Measurements from ENCODE around the gene BRF1.

The BRF1 gene

DNA sequence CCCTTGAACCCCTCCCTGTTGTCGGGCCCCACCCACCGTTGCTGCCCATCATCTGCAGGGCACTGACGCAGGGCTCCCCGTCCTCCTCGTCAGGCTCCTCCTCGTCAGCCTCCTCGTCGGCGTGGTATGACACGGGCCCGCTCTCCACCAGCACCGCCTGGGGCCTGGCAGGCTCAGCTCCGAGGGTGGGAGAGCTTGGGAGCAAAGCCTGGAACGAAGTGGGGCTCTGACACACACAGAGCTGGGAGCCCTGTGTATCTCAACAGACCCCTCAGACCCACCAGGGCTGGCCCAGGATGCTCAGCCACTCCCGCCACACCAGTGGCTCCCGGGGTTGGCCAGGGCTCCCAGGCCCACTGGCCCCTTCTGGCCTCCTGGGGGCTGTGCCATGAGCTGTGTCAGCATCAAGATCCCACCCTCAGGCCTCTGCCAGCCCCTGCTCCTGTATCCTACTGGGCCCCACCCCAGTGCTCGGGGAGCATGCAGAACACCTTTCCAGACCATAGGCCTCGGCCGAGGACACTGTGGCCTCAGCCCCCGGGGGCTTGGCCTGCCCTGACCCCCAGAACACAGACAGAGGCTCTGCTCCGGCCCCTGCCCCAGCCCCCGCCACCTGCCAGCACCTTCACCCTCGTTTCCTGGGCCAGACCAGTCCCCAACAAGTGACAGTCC lies 89.6 kb downstream of the BRF1 start:
- TF ChIP-seq, protein P1, sequence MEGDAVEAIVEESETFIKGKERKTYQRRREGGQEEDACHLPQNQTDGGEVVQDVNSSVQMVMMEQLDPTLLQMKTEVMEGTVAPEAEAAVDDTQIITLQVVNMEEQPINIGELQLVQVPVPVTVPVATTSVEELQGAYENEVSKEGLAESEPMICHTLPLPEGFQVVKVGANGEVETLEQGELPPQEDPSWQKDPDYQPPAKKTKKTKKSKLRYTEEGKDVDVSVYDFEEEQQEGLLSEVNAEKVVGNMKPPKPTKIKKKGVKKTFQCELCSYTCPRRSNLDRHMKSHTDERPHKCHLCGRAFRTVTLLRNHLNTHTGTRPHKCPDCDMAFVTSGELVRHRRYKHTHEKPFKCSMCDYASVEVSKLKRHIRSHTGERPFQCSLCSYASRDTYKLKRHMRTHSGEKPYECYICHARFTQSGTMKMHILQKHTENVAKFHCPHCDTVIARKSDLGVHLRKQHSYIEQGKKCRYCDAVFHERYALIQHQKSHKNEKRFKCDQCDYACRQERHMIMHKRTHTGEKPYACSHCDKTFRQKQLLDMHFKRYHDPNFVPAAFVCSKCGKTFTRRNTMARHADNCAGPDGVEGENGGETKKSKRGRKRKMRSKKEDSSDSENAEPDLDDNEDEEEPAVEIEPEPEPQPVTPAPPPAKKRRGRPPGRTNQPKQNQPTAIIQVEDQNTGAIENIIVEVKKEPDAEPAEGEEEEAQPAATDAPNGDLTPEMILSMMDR (IDR thresholded peaks at IDR 0.05; ENCODE audit: low read depth, low read length, poor library complexity, severe bottlenecking), result no peak
- TF ChIP-seq EZH2phosphoT487 (IDR thresholded peaks at IDR 0.05; ENCODE audit: borderline replicate concordance, low read length), result no peak
- Histone ChIP-seq H4K20me1 (ENCODE audit: control insufficient read depth, insufficient read depth, low read depth, low read length) (no peaks in the 10 kb centered on the region), H3K9me2 (replicated peaks; ENCODE audit: control insufficient read depth, low read length) (no peaks in the 10 kb centered on the region), H3K9me3 (ENCODE audit: control insufficient read depth, insufficient read depth, low read length) (no peaks in the 10 kb centered on the region; the same call in 1 of the 2 replicates), H3K4me2 (ENCODE audit: low read length) (no peak overlapping the region), H3K27ac (ENCODE audit: low read depth, low read length) (no peak overlapping the region), H3K4me1 (ENCODE audit: control insufficient read depth, low read length) (no peaks in the 10 kb centered on the region), H3F3A (ENCODE audit: control insufficient read depth, insufficient read depth) (no peaks in the 10 kb centered on the region; the same call in 1 of the 2 replicates), H3K36me3 (ENCODE audit: control insufficient read depth, low read length) (no peaks in the 10 kb centered on the region), H3K4me3 (ENCODE audit: low read length) (no peak overlapping the region), H3K27me3 (ENCODE audit: control insufficient read depth, low read length) (no peaks in the 10 kb centered on the region), H3K79me2 (ENCODE audit: control insufficient read depth, low read length) (no peaks in the 10 kb centered on the region)

DNA sequence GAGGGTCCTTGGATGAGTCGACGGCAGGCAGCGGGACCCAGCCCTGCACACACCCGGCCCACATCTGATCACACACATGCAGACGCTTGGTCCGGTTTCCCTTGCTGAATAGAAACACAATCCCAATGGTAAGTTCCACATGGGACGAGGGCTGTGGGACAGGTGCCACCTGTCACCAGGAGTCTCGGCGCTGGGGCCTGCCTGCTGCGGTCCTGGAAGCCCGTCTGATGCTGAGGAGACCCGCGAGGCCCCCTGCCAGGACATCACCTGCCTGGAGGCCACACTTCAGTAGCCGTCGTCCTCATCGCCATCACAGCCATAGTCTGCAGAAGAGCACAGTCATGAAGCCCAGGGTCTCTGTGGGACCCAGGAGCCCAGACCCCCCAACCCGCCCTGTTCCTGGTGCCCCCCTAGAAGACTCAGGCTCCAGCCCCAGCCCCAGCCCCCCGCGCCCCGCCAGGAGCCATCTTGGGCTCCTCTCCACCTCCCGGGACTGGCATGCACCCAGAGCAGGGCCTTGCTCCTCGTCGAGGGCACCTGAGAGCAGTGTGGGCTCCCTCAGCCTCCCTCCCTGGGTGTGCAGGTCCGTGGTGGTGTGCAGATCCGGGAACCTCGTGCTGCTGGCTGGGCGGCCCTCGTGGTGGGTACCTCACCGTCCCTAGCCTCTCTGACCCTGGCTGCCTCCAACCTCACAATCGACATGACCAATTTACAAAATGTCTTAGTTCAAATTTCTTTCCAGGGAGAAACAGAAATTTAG lies 90.4 kb downstream of the BRF1 start:
- H3K4me1 ChIP-seq (ENCODE audit: control insufficient read depth, low read length), result no peaks in the 10 kb centered on the region
- H3K4me3 ChIP-seq (ENCODE audit: low read length), result no peak overlapping the region
- H3K9me2 ChIP-seq (replicated peaks; ENCODE audit: control insufficient read depth, low read length), result no peaks in the 10 kb centered on the region
- TF ChIP-seq, protein P1 (IDR thresholded peaks at IDR 0.05; ENCODE audit: low read depth, low read length, poor library complexity, severe bottlenecking), result no peak
- TF ChIP-seq EZH2phosphoT487 (IDR thresholded peaks at IDR 0.05; ENCODE audit: borderline replicate concordance, low read length), result no peak
- H3K27me3 ChIP-seq (ENCODE audit: control insufficient read depth, low read length), result no peaks in the 10 kb centered on the region
- H3F3A ChIP-seq (ENCODE audit: control insufficient read depth, insufficient read depth), result no peaks in the 10 kb centered on the region
- H4K20me1 ChIP-seq (ENCODE audit: control insufficient read depth, insufficient read depth, low read depth, low read length), result no peaks in the 10 kb centered on the region
- H3K79me2 ChIP-seq (ENCODE audit: control insufficient read depth, low read length), result no peaks in the 10 kb centered on the region
- no peak overlapping the region for H3K4me2 ChIP-seq (ENCODE audit: low read length)
- no peaks in the 10 kb centered on the region for H3K9me3 ChIP-seq (ENCODE audit: control insufficient read depth, insufficient read depth, low read length)
- no peak overlapping the region for H3K27ac ChIP-seq (ENCODE audit: low read depth, low read length)
- no peaks in the 10 kb centered on the region for H3K36me3 ChIP-seq (ENCODE audit: control insufficient read depth, low read length)

DNA sequence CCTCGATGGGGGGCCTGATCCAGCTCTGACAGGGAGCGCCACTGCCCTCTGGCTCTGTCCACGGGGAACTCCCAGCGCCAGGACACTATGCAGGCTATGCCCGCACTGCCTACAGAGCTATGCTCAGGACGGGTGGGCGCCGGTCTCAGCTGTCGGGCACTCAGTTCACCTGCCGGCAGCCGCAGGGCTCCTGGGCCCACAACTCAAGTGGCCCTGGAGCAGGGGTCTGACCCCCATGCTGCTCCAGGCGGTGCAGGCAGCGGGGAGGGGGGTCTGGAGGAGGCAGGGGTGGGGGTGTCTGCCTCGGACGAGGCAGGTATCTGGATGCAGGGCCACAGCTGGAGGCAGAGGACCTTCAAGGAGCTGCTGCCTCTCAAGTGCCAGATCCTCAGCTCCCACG lies 91.2 kb downstream of the BRF1 start:
- no peak for TF ChIP-seq EZH2phosphoT487 (IDR thresholded peaks at IDR 0.05; ENCODE audit: borderline replicate concordance, low read length)
- TF ChIP-seq, protein P1 (IDR thresholded peaks at IDR 0.05; ENCODE audit: low read depth, low read length, poor library complexity, severe bottlenecking), result no peak
- no peaks in the 10 kb centered on the region for H3K36me3 ChIP-seq (ENCODE audit: control insufficient read depth, low read length)
- no peak overlapping the region for H3K4me2 ChIP-seq (ENCODE audit: low read length)
- H3K9me3 ChIP-seq (ENCODE audit: control insufficient read depth, insufficient read depth, low read length), result no peaks in the 10 kb centered on the region
- no peak overlapping the region for H3K4me3 ChIP-seq (ENCODE audit: low read length)
- H3K79me2 ChIP-seq (ENCODE audit: control insufficient read depth, low read length), result no peaks in the 10 kb centered on the region
- H3K4me1 ChIP-seq (ENCODE audit: control insufficient read depth, low read length), result no peaks in the 10 kb centered on the region
- no peaks in the 10 kb centered on the region for H4K20me1 ChIP-seq (ENCODE audit: control insufficient read depth, insufficient read depth, low read depth, low read length)
- H3K9me2 ChIP-seq (replicated peaks; ENCODE audit: control insufficient read depth, low read length), result no peaks in the 10 kb centered on the region
- H3K27ac ChIP-seq (ENCODE audit: low read depth, low read length), result no peak overlapping the region
- H3F3A ChIP-seq (ENCODE audit: control insufficient read depth, insufficient read depth), result no peaks in the 10 kb centered on the region
- no peaks in the 10 kb centered on the region for H3K27me3 ChIP-seq (ENCODE audit: control insufficient read depth, low read length)

Data from DOHH2 (cell line).